ENCODE measurements around the gene ICAM2. TPM values are rescaled to one million over a fixed set of nuclear protein-coding genes. Genes with fewer than 3 reads are reported as not detected.

The ICAM2 gene
- total RNA-seq, 1 donor, result 6.5 TPM

DNA sequence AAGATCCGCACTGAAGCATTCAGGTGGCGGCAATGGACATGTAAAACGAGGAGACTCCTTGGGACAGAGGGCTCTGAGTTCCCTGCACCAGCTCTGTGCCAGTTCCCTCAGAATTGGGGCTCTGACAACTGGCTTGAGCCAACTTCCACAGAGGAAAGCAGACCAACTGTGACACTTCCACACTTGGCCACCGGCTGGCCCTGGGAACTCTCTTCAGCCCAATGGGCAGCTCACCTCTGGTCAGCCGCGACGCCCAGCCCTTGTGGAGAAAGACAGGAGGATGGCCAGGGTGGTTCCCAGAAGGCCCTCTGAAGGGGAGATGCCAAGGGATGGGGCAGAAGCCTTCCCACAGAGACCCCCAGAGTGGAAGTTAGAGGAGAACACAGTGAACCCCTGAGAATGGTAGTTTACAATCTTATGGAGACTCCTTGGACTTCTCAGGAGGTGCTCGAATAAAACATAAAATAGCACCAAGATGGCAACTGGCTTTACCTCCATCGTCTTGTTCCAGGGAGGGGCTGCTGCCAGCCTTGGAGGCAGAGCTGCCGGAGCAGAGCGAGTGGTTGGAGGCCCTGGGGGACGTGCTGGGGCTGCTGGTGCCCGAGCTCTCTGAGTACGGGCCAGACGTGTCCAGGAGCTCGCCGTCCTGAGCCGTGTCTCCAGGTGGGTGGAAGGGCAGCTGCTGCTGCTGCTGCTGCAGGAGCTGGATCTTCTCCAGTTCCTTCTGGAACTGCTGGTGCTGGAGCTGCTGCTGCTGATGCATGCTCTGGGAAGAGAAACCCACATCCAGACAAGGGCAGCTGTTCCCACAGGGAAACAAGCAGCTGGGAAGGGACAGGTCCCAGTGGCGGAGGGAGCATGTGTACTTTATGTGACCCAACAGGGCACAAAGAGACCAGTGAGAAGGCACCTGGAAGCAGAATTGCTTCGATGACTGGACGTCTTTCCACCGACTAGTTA lies 35.0 kb upstream of the ICAM2 start:
- no peaks in the 10 kb centered on the region for H3K79me2 ChIP-seq (ENCODE audit: insufficient read depth, low read length)
- DNase-seq (ENCODE audit: insufficient read length, low spot score, missing footprints), result peak; percentile 81
- TF ChIP-seq, protein P1, sequence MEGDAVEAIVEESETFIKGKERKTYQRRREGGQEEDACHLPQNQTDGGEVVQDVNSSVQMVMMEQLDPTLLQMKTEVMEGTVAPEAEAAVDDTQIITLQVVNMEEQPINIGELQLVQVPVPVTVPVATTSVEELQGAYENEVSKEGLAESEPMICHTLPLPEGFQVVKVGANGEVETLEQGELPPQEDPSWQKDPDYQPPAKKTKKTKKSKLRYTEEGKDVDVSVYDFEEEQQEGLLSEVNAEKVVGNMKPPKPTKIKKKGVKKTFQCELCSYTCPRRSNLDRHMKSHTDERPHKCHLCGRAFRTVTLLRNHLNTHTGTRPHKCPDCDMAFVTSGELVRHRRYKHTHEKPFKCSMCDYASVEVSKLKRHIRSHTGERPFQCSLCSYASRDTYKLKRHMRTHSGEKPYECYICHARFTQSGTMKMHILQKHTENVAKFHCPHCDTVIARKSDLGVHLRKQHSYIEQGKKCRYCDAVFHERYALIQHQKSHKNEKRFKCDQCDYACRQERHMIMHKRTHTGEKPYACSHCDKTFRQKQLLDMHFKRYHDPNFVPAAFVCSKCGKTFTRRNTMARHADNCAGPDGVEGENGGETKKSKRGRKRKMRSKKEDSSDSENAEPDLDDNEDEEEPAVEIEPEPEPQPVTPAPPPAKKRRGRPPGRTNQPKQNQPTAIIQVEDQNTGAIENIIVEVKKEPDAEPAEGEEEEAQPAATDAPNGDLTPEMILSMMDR (IDR thresholded peaks at IDR 0.05; ENCODE audit: extremely low read depth, low read depth, low read length), result no peak

DNA sequence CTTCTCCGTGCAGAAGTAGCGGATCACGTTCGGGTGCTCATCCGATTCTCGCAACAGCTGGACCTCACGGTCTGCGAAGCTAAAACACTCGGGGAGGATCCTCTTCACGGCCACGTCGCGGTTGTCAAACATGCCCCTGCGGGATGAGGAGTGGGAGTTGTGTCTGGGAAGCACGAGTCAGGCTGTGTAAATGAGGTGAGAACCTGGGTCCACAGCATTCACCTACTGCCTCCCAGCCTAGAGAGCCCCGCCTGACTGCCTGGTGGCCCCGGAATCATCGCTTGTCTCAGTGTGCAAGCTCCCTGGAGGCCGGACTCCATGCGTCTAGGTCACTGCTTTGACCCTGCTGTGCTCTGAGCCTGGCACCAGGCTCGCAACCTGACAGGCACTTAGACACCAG lies 33.9 kb upstream of the ICAM2 start:
- no peak overlapping the region for H3K4me3 ChIP-seq (ENCODE audit: insufficient read depth, low read length)
- TF ChIP-seq, protein P1 (IDR thresholded peaks at IDR 0.05; ENCODE audit: extremely low read depth, low read depth, low read length), result no peak
- no peak overlapping the region for H3K27ac ChIP-seq (ENCODE audit: low read depth, low read length)
- H3K27me3 ChIP-seq (ENCODE audit: insufficient read depth, low read length), result no peaks in the 10 kb centered on the region
- H3K4me1 ChIP-seq (ENCODE audit: insufficient read depth, low read length), result no peaks in the 10 kb centered on the region
- H3K36me3 ChIP-seq (ENCODE audit: insufficient read depth, low read length), result peaks cover 65% of the 10 kb centered on the region
- H2AFZ ChIP-seq (ENCODE audit: low read length), result no peak overlapping the region
- H3K4me2 ChIP-seq (ENCODE audit: insufficient read depth, low read length), result no peak overlapping the region
- DNase-seq (ENCODE audit: insufficient read length, low spot score, missing footprints), result no peak
- H4K20me1 ChIP-seq (ENCODE audit: insufficient read depth, low read length), result no peaks in the 10 kb centered on the region
- no peaks in the 10 kb centered on the region for H3K9me3 ChIP-seq (ENCODE audit: low read depth, low read length)
- H3K79me2 ChIP-seq (ENCODE audit: insufficient read depth, low read length), result no peaks in the 10 kb centered on the region

More for the DNA sequence above, 35.0 kb upstream of the ICAM2 start:
- no peaks in the 10 kb centered on the region for H3K27me3 ChIP-seq (ENCODE audit: insufficient read depth, low read length)
- no peak overlapping the region for H3K4me2 ChIP-seq (ENCODE audit: insufficient read depth, low read length)
- H3K9me3 ChIP-seq (ENCODE audit: low read depth, low read length), result no peaks in the 10 kb centered on the region
- no peak overlapping the region for H3K27ac ChIP-seq (ENCODE audit: low read depth, low read length)
- no peak overlapping the region for H3K4me3 ChIP-seq (ENCODE audit: insufficient read depth, low read length)
- peaks cover 58% of the 10 kb centered on the region for H3K36me3 ChIP-seq (ENCODE audit: insufficient read depth, low read length)
- no peaks in the 10 kb centered on the region for H3K4me1 ChIP-seq (ENCODE audit: insufficient read depth, low read length)
- no peaks in the 10 kb centered on the region for H4K20me1 ChIP-seq (ENCODE audit: insufficient read depth, low read length)
- no peak overlapping the region for H2AFZ ChIP-seq (ENCODE audit: low read length)

DNA sequence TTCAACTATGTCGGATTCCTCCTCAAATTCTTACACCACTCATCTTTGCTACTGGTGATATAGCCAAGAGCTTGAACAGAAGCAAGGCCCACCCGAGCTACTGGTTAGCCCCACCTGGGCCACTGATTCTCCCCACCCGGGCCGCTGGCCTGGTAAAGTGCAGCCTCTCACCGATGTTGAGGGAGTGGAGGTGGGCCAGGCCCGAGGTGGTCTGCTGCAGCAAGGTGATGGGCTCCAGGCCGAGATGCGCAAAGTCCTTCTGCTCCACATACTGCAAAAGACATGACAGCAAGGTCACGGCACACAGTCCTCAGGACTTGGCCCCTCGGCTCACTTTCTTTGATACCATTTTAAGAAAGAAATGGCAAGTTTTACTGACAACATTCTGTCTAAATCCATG lies 32.7 kb upstream of the ICAM2 start:
- TF ChIP-seq, protein P1 (IDR thresholded peaks at IDR 0.05; ENCODE audit: extremely low read depth, low read depth, low read length), result no peak
- DNase-seq (ENCODE audit: insufficient read length, low spot score, missing footprints), result no peak
- H3K79me2 ChIP-seq (ENCODE audit: insufficient read depth, low read length), result no peaks in the 10 kb centered on the region
- H3K27ac ChIP-seq (ENCODE audit: low read depth, low read length), result no peak overlapping the region
- H3K4me1 ChIP-seq (ENCODE audit: insufficient read depth, low read length), result no peaks in the 10 kb centered on the region
- H3K27me3 ChIP-seq (ENCODE audit: insufficient read depth, low read length), result no peaks in the 10 kb centered on the region
- no peak overlapping the region for H3K4me2 ChIP-seq (ENCODE audit: insufficient read depth, low read length)
- no peak overlapping the region for H3K4me3 ChIP-seq (ENCODE audit: insufficient read depth, low read length)
- no peaks in the 10 kb centered on the region for H3K9me3 ChIP-seq (ENCODE audit: low read depth, low read length)
- peaks cover 68% of the 10 kb centered on the region for H3K36me3 ChIP-seq (ENCODE audit: insufficient read depth, low read length)
- H2AFZ ChIP-seq (ENCODE audit: low read length), result no peak overlapping the region
- no peaks in the 10 kb centered on the region for H4K20me1 ChIP-seq (ENCODE audit: insufficient read depth, low read length)

DNA sequence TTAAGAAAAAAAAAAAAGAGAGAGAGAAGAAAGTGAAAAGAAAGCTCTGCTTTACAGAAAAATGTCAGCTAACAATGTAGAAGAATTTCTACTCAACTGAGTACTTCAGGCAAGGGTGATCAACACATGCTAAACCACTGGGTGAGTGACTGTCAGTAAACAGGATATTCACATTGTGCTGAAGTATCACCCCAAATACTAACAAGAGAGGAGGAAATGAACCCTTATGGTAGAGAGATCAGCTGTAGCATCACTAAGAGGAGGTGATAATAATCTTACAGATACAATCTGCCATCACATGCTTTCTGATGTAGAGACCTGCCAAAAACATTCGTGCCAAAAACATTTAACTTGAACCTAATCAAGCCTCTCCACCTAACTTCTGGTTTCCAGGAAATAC lies 30.7 kb upstream of the ICAM2 start:
- no peak overlapping the region for H3K27ac ChIP-seq (ENCODE audit: low read depth, low read length)
- no peaks in the 10 kb centered on the region for H3K27me3 ChIP-seq (ENCODE audit: insufficient read depth, low read length)
- H2AFZ ChIP-seq (ENCODE audit: low read length), result no peak overlapping the region
- TF ChIP-seq, protein P1 (IDR thresholded peaks at IDR 0.05; ENCODE audit: extremely low read depth, low read depth, low read length), result no peak
- no peaks in the 10 kb centered on the region for H3K4me1 ChIP-seq (ENCODE audit: insufficient read depth, low read length)
- H4K20me1 ChIP-seq (ENCODE audit: insufficient read depth, low read length), result no peaks in the 10 kb centered on the region
- H3K4me3 ChIP-seq (ENCODE audit: insufficient read depth, low read length), result no peak overlapping the region
- no peak for DNase-seq (ENCODE audit: insufficient read length, low spot score, missing footprints)
- H3K79me2 ChIP-seq (ENCODE audit: insufficient read depth, low read length), result no peaks in the 10 kb centered on the region
- H3K9me3 ChIP-seq (ENCODE audit: low read depth, low read length), result no peaks in the 10 kb centered on the region
- H3K4me2 ChIP-seq (ENCODE audit: insufficient read depth, low read length), result no peak overlapping the region
- peaks cover 68% of the 10 kb centered on the region for H3K36me3 ChIP-seq (ENCODE audit: insufficient read depth, low read length)

Data from osteoblast (primary cell).